ENCODE results near the gene SLC11A1.

SLC11A1 gene

GRCh38 chr2:218395090-218395444, 13.0 kb downstream of the SLC11A1 start:
- no peak for DNase-seq

GRCh38 chr2:218395456-218395825, 13.4 kb downstream of the SLC11A1 start:
- DNase-seq: no peak

GRCh38 chr2:218395826-218396687, 14.0 kb downstream of the SLC11A1 start:
- DNase-seq: peak; percentile 42

GRCh38 chr2:218396688-218397462, 14.8 kb downstream of the SLC11A1 start:
- peak; percentile 18 for DNase-seq

- no peak for DNase-seq
Observed at GRCh38 chr2:218397463-218397819, 15.4 kb downstream of the SLC11A1 start.

GRCh38 chr2:218397820-218398436, 15.9 kb downstream of the SLC11A1 start:
- peak; percentile 2 for DNase-seq

GRCh38 chr2:218398437-218399390, 16.6 kb downstream of the SLC11A1 start:
- no peak for DNase-seq

- peak; percentile 2 for DNase-seq
Observed at GRCh38 chr2:218399391-218400166, 17.5 kb downstream of the SLC11A1 start, which contains the start of gene CTDSP1. TSS of gene CTDSP1 (plus strand) at chr2:218399868. CDS start at chr2:218400091, 223 bp downstream.

- no peak for DNase-seq
Observed at GRCh38 chr2:218400167-218400929, 18.3 kb downstream of the SLC11A1 start.

GRCh38 chr2:218400930-218401881, 19.1 kb downstream of the SLC11A1 start:
- DNase-seq: no peak

- no peak for DNase-seq
Observed at GRCh38 chr2:218401890-218402289, 19.8 kb downstream of the SLC11A1 start.

- no peak for DNase-seq
Observed at GRCh38 chr2:218402491-218402901, 20.4 kb downstream of the SLC11A1 start.

GRCh38 chr2:218402911-218403411, 20.9 kb downstream of the SLC11A1 start:
- DNase-seq: no peak

GRCh38 chr2:218403810-218404209, 21.7 kb downstream of the SLC11A1 start:
- no peak for DNase-seq

GRCh38 chr2:218404351-218405085, 22.4 kb downstream of the SLC11A1 start:
- DNase-seq: no peak

- no peak for DNase-seq
Observed at GRCh38 chr2:218405086-218405745, 23.1 kb downstream of the SLC11A1 start.

GRCh38 chr2:218405746-218406208, 23.7 kb downstream of the SLC11A1 start:
- DNase-seq: no peak

All from NCI-H187 treated with DMSO at 0.1 percent for 48 hours (cell line).